GM12878 (cell line): ENCODE data around the gene TMBIM1. TPM values are rescaled to one million over a fixed set of nuclear protein-coding genes. Genes with fewer than 3 reads are reported as not detected.

Experiments used
- ASH2L ChIP-seq: fragments of 300-600, 200-600 bp; sonication (generic); IDR thresholded peaks from 2 replicates; pipeline ENCODE4 v1.6.1; 2017; ENCODE audit warnings: low read depth, mild to moderate bottlenecking, borderline replicate concordance
- BCL11A ChIP-seq: IDR thresholded peaks from 2 replicates; pipeline ENCODE4 v1.6.1; 2011; ENCODE audit warnings: low read depth, low read length
- BMI1 ChIP-seq: fragments of 450-650 bp; IDR thresholded peaks from 2 replicates; pipeline ENCODE4 v1.6.1; 2016; ENCODE audit warnings: mild to moderate bottlenecking, moderate library complexity, borderline replicate concordance
- BRCA1 ChIP-seq: IDR thresholded peaks from 2 replicates; pipeline ENCODE4 v1.6.1; 2011; ENCODE audit warnings: low read depth, low read length, improper control_type of control experiment
- CREM ChIP-seq: IDR thresholded peaks from 2 replicates; pipeline ENCODE4 v1.6.1; 2014; ENCODE audit warnings: antibody characterized with exemption, low read depth
- FOXM1 ChIP-seq: IDR thresholded peaks from 2 replicates; pipeline ENCODE4 v1.6.1; 2012; ENCODE audit warnings: low read depth, mild to moderate bottlenecking, inconsistent platforms, low read length, moderate library complexity
- IRF4 ChIP-seq: IDR thresholded peaks from 2 replicates; pipeline ENCODE4 v1.6.1; 2011; ENCODE audit warnings: low read depth, low read length
- KDM1A ChIP-seq: fragments of 200-600 bp; sonication (generic); IDR thresholded peaks from 2 replicates; pipeline ENCODE4 v1.6.1; 2016; ENCODE audit warnings: borderline replicate concordance
- NFIC ChIP-seq: IDR thresholded peaks from 2 replicates; pipeline ENCODE4 v1.6.1; 2012; ENCODE audit warnings: low read depth, mild to moderate bottlenecking, inconsistent platforms, low read length, moderate library complexity
- PAX8 ChIP-seq: fragments of 450-650 bp; IDR thresholded peaks from 2 replicates; pipeline ENCODE4 v1.6.1; 2017; ENCODE audit warnings: mild to moderate bottlenecking, moderate library complexity
- POLR2AphosphoS2 ChIP-seq: IDR thresholded peaks from 2 replicates; pipeline ENCODE4 v1.6.1; 2011; ENCODE audit warnings: low read depth, mild to moderate bottlenecking, low read length, improper control_type of control experiment, moderate library complexity
- RELA ChIP-seq: fragments of 450-650 bp; IDR thresholded peaks from 2 replicates; pipeline ENCODE4 v1.8.0; 2014; ENCODE audit warnings: borderline replicate concordance; ENCODE audit not compliant: partially characterized antibody
- RELB ChIP-seq: fragments of 450-650 bp; IDR thresholded peaks from 2 replicates; pipeline ENCODE4 v1.6.1; 2017; ENCODE audit warnings: low read depth, mild to moderate bottlenecking, moderate library complexity
- SMAD1 ChIP-seq: fragments of 450-650 bp; IDR thresholded peaks from 2 replicates; pipeline ENCODE4 v1.6.1; 2018; ENCODE audit warnings: mild to moderate bottlenecking, low read depth; ENCODE audit not compliant: partially characterized antibody
- SPI1 ChIP-seq: IDR thresholded peaks from 2 replicates; pipeline ENCODE4 v1.6.1; 2011; ENCODE audit warnings: low read depth, mild to moderate bottlenecking, low read length, moderate library complexity, borderline replicate concordance; ENCODE audit not compliant: insufficient read depth
- TCF12 ChIP-seq: IDR thresholded peaks from 2 replicates; pipeline ENCODE4 v1.6.1; 2011; ENCODE audit warnings: low read depth, mild to moderate bottlenecking, low read length
- ZBED1 ChIP-seq: IDR thresholded peaks from 2 replicates; pipeline ENCODE4 v1.6.1; 2016; ENCODE audit warnings: borderline replicate concordance
- ZNF384 ChIP-seq: IDR thresholded peaks from 2 replicates; pipeline ENCODE4 v1.6.1; 2012; ENCODE audit warnings: low read depth, mild to moderate bottlenecking, low read length, improper control_type of control experiment, borderline replicate concordance
- ZNF622 ChIP-seq: fragments of 450-650 bp; IDR thresholded peaks from 2 replicates; pipeline ENCODE4 v1.6.1; 2017; ENCODE audit warnings: mild to moderate bottlenecking, inconsistent platforms
- polyA plus RNA-seq, 11 experiments: library from polyadenylated mRNA; depleted of rRNA in 4 of 11; unstranded in 6 of 11; stranded (reverse) in 5 of 11; fragments of >200 nt; fragmentation: Nextera tagmentation in 4 of 11; fragmentation: Illumina TruSeq in 1 of 11; extraction: Ambion mirVana in 4 of 11; extraction: Trizol in 1 of 11; gene quantifications; 1 replicate in 1 of 11; 2 replicates in 10 of 11; pipeline versions ENCODE4 v1.2.1 to v1.2.3, GENCODE V29; 2011 to 2016; ENCODE audit warnings: inconsistent platforms in 2 of 11, missing spikeins in 2 of 11, low read depth in 1 of 11
- total RNA-seq, 4 experiments: library from RNA; depleted of rRNA in 3 of 4; stranded (reverse); fragments of >200 nt in 3 of 4; fragmentation: Illumina TruSeq in 1 of 4; extraction: Trizol in 1 of 4; gene quantifications; 2 replicates each; pipeline versions ENCODE4 v1.2.1 to v1.2.3, GENCODE V29; 2013 to 2021
- TF ChIP-seq, protein P1 (sequence below): IDR thresholded peaks from 2 replicates; pipeline ENCODE4 v1.6.1; 2011; ENCODE audit warnings: borderline replicate concordance, low read depth, mild to moderate bottlenecking, moderate library complexity, low read length; ENCODE audit not compliant: insufficient read depth, poor library complexity, severe bottlenecking
- TF ChIP-seq, protein P2 (sequence below): fragments of 450-650 bp; conservative IDR thresholded peaks from 2 replicates; pipeline ENCODE4 v1.6.1; 2017; ENCODE audit warnings: mild to moderate bottlenecking, moderate library complexity

The TMBIM1 gene
- total and polyA plus RNA-seq, 10 of the 15 experiments (the other 5 are each of a cell fraction or from before 2014, with no cell fraction given): 6.1 to 38.3 (median 26.2) TPM

- TF ChIP-seq POLR2AphosphoS2: no peak
- no peak for TF ChIP-seq RELA
- peak; percentile 88; the same call in 1 of the 2 replicates for TF ChIP-seq TCF12
- TF ChIP-seq ZNF622: no peak
- no peak for TF ChIP-seq BMI1
- TF ChIP-seq BRCA1: no peak
- no peak for TF ChIP-seq FOXM1
- TF ChIP-seq BCL11A: peak; percentile 55; the same call in 1 of the 2 replicates
- no peak; the same call in 1 of the 2 replicates for TF ChIP-seq NFIC
- no peak for TF ChIP-seq SMAD1
- TF ChIP-seq, protein P1, sequence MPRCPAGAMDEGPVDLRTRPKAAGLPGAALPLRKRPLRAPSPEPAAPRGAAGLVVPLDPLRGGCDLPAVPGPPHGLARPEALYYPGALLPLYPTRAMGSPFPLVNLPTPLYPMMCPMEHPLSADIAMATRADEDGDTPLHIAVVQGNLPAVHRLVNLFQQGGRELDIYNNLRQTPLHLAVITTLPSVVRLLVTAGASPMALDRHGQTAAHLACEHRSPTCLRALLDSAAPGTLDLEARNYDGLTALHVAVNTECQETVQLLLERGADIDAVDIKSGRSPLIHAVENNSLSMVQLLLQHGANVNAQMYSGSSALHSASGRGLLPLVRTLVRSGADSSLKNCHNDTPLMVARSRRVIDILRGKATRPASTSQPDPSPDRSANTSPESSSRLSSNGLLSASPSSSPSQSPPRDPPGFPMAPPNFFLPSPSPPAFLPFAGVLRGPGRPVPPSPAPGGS: peak; percentile 26
- TF ChIP-seq KDM1A: no peak
- no peak for TF ChIP-seq ZNF384
- peak; percentile 81 for TF ChIP-seq SPI1
- TF ChIP-seq, protein P2, sequence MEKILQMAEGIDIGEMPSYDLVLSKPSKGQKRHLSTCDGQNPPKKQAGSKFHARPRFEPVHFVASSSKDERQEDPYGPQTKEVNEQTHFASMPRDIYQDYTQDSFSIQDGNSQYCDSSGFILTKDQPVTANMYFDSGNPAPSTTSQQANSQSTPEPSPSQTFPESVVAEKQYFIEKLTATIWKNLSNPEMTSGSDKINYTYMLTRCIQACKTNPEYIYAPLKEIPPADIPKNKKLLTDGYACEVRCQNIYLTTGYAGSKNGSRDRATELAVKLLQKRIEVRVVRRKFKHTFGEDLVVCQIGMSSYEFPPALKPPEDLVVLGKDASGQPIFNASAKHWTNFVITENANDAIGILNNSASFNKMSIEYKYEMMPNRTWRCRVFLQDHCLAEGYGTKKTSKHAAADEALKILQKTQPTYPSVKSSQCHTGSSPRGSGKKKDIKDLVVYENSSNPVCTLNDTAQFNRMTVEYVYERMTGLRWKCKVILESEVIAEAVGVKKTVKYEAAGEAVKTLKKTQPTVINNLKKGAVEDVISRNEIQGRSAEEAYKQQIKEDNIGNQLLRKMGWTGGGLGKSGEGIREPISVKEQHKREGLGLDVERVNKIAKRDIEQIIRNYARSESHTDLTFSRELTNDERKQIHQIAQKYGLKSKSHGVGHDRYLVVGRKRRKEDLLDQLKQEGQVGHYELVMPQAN: no peak
- no peak for TF ChIP-seq ZBED1
- TF ChIP-seq PAX8: no peak
- TF ChIP-seq IRF4: no peak
- no peak for TF ChIP-seq ASH2L
- TF ChIP-seq RELB: peak; percentile 69
- peak; percentile 70 for TF ChIP-seq CREM
Measured at GRCh38 chr2:218290316-218291261, 1.7 kb downstream of the TMBIM1 start (continued).
